NCI-H2171 treated with DMSO at 0.1 percent for 48 hours (cell line): ENCODE measurements around the gene EFNA5.

Experiments
- DNase-seq: peaks from one replicate; lab custom pipeline; 2025; lab: John Stamatoyannopoulos, UW

The EFNA5 gene

GRCh38 chr5:107544476-107544875 is 126.3 kb downstream of the EFNA5 start:
- no peak for DNase-seq

- DNase-seq = no peak
Observed at GRCh38 chr5:107543868-107544267, 126.9 kb downstream of the EFNA5 start.

GRCh38 chr5:107542831-107543231 is 127.9 kb downstream of the EFNA5 start:
- DNase-seq = peak; percentile 17

- DNase-seq = peak; percentile 49
Observed at GRCh38 chr5:107542428-107542827, 128.3 kb downstream of the EFNA5 start.

- DNase-seq = no peak
Observed at GRCh38 chr5:107541400-107541799, 129.3 kb downstream of the EFNA5 start.

- peak; percentile 33 for DNase-seq
Observed at GRCh38 chr5:107539726-107540330, 130.9 kb downstream of the EFNA5 start.

GRCh38 chr5:107538805-107539445 is 131.8 kb downstream of the EFNA5 start:
- no peak for DNase-seq

GRCh38 chr5:107538331-107538730 is 132.4 kb downstream of the EFNA5 start:
- no peak for DNase-seq

GRCh38 chr5:107535849-107536248 is 134.9 kb downstream of the EFNA5 start:
- no peak for DNase-seq

- DNase-seq = peak; percentile 79
Observed at GRCh38 chr5:107533910-107534876, 136.5 kb downstream of the EFNA5 start.

- DNase-seq = no peak
Observed at GRCh38 chr5:107532916-107533315, 137.8 kb downstream of the EFNA5 start.

GRCh38 chr5:107532169-107532878 is 138.4 kb downstream of the EFNA5 start:
- DNase-seq = no peak

GRCh38 chr5:107531308-107531707 is 139.4 kb downstream of the EFNA5 start:
- DNase-seq = peak; percentile 62

GRCh38 chr5:107529618-107530017 is 141.1 kb downstream of the EFNA5 start:
- DNase-seq = no peak

- DNase-seq = no peak
Observed at GRCh38 chr5:107526270-107526937, 144.3 kb downstream of the EFNA5 start.

GRCh38 chr5:107524111-107524510 is 146.6 kb downstream of the EFNA5 start:
- no peak for DNase-seq

- DNase-seq = no peak
Observed at GRCh38 chr5:107523029-107523680, 147.6 kb downstream of the EFNA5 start.

GRCh38 chr5:107522456-107522855 is 148.3 kb downstream of the EFNA5 start:
- DNase-seq = peak; percentile 28

GRCh38 chr5:107519900-107520354 is 150.8 kb downstream of the EFNA5 start:
- DNase-seq = peak; percentile 8

- DNase-seq = no peak
Observed at GRCh38 chr5:107518616-107519015, 152.1 kb downstream of the EFNA5 start.

GRCh38 chr5:107518190-107518589 is 152.5 kb downstream of the EFNA5 start:
- DNase-seq = no peak
